Measurements from ENCODE around the gene C5AR2.
"Not testable (repeated sequence)": the region's sequence is repeated elsewhere in the genome, so short reads cannot be mapped to it uniquely, and the experiment has no call there.

The C5AR2 gene

GRCh38 chr19:47323872-47324271 is 8.1 kb upstream of the C5AR2 start:
- no peak for DNase-seq

GRCh38 chr19:47324502-47324901 is 7.5 kb upstream of the C5AR2 start:
- DNase-seq = no peak

- peak; percentile 63 for DNase-seq
These were observed 1.5 kb upstream of the C5AR2 start for GRCh38 chr19:47330466-47330869.

GRCh38 chr19:47331490-47331889 is 485 bp upstream of the C5AR2 start:
- DNase-seq = no peak

- not testable (repeated sequence) for DNase-seq
These were observed 5.1 kb downstream of the C5AR2 start for GRCh38 chr19:47336765-47337718.

GRCh38 chr19:47339196-47339880 is 7.4 kb downstream of the C5AR2 start:
- DNase-seq = no peak

GRCh38 chr19:47340477-47341208 is 8.7 kb downstream of the C5AR2 start:
- no peak for DNase-seq

- no peak for DNase-seq
These were observed 9.8 kb downstream of the C5AR2 start for GRCh38 chr19:47341734-47342133.

- DNase-seq = no peak
These were observed 11.3 kb downstream of the C5AR2 start for GRCh38 chr19:47343194-47343802.

GRCh38 chr19:47344425-47344824 is 12.4 kb downstream of the C5AR2 start:
- DNase-seq = no peak

GRCh38 chr19:47346024-47346423 is 14.0 kb downstream of the C5AR2 start:
- DNase-seq = not testable (repeated sequence)

- DNase-seq = peak; percentile 98
These were observed 17.1 kb downstream of the C5AR2 start, which contains the start of gene DHX34 for GRCh38 chr19:47348819-47349795. Gene DHX34, plus strand, starts transcription at chr19:47349315. Its CDS starts 3,716 bp downstream, at chr19:47353031.

GRCh38 chr19:47350630-47351029 is 18.7 kb downstream of the C5AR2 start:
- DNase-seq = no peak

- DNase-seq = peak; percentile 34
These were observed 19.6 kb downstream of the C5AR2 start for GRCh38 chr19:47351548-47351947.

GRCh38 chr19:47352095-47352494 is 20.1 kb downstream of the C5AR2 start:
- no peak for DNase-seq

- DNase-seq = no peak
These were observed 21.3 kb downstream of the C5AR2 start for GRCh38 chr19:47353307-47353712.

GRCh38 chr19:47356900-47357299 is 24.9 kb downstream of the C5AR2 start:
- no peak for DNase-seq

- no peak for DNase-seq
These were observed 26.1 kb downstream of the C5AR2 start for GRCh38 chr19:47357788-47358680.

GRCh38 chr19:47358936-47359335 is 27.0 kb downstream of the C5AR2 start:
- DNase-seq = no peak

GRCh38 chr19:47362321-47362720 is 30.3 kb downstream of the C5AR2 start:
- DNase-seq = no peak
